VCaP (cell line): ENCODE data around the gene GAK.

Experiments
- H3K27ac ChIP-seq: fragments of 450-650 bp; 2 replicates; pipeline ENCODE4 v1.5.1; 2017
- TF ChIP-seq, protein P1 (sequence below): fragments of 450-650 bp; conservative IDR thresholded peaks from 2 replicates; pipeline ENCODE4 v1.5.1; 2017; ENCODE audit warnings: mild to moderate bottlenecking, moderate library complexity

The GAK gene

DNA sequence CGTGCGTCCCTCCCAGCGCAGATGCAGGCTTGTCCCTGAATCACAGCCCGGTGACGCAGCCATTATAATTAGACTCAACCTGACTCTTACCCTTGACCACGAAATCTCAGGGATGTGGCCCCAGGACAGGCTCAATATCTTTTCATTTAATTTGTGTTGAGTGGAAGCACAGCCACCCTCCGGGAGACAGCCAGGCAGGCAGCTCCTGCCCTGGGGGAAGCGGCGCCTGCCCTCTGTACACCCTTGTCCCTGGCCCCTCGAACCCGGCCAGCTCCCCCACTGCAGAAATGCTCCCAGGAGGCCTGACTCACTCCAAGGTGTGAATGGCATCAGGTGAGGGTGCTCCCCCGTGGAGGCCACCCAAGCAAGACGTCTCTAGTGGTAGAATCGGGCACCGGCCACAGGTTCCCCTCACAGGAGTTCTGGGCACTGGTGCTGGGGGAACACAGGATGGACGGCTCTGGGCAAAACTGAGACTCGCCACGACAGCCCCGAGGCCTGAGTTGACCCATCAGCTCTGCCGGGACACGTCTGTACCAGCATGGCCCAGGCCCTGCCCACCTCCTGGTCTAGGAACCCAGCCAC is 108.8 kb downstream of the GAK start:
- TF ChIP-seq, protein P1, sequence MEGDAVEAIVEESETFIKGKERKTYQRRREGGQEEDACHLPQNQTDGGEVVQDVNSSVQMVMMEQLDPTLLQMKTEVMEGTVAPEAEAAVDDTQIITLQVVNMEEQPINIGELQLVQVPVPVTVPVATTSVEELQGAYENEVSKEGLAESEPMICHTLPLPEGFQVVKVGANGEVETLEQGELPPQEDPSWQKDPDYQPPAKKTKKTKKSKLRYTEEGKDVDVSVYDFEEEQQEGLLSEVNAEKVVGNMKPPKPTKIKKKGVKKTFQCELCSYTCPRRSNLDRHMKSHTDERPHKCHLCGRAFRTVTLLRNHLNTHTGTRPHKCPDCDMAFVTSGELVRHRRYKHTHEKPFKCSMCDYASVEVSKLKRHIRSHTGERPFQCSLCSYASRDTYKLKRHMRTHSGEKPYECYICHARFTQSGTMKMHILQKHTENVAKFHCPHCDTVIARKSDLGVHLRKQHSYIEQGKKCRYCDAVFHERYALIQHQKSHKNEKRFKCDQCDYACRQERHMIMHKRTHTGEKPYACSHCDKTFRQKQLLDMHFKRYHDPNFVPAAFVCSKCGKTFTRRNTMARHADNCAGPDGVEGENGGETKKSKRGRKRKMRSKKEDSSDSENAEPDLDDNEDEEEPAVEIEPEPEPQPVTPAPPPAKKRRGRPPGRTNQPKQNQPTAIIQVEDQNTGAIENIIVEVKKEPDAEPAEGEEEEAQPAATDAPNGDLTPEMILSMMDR = no peak
- no peak overlapping the region for H3K27ac ChIP-seq

- TF ChIP-seq, protein P1 = no peak
- no peak overlapping the region for H3K27ac ChIP-seq
These were observed 109.5 kb downstream of the GAK start for GRCh38 chr4:822361-823175.

DNA sequence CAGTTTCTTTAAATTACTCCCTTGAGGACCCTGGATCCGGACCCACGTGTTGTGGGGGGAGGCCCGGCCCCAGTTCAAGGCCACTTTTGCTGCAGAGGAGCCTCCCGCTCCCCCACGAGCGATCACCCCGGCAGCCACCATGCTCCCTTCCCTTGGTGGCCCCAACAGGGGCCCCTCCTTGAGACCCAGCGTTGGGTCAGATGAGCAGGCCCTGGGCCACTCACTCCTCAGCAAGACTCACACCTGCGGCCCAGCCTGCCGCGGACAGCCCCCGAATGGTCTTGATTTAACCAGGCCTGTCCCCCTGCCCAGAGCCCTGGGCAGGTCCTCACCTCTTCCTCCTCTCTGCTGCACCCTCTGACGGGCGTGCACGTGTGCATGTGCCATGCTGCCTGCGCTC is 110.5 kb downstream of the GAK start:
- no peak overlapping the region for H3K27ac ChIP-seq
- TF ChIP-seq, protein P1 = no peak

DNA sequence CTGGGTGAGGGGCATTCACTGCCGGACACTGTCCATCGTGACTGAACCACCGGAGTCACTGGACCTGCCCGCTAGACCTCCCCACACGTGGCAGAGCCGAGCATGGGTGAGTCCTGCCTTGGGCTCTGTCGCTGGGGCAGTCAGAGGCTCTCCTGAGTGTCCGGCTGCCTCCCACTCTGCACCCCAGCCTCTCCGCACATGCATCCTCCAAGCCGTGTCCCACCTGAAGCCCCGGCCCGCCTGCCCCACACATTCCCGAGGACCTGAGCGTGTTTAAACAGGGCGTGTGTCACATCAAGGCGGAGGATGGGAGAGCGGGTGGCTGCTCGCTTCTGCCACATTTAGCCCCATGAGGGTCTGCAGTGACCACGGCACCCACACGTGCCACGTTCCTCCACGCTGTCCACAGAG is 110.9 kb downstream of the GAK start:
- TF ChIP-seq, protein P1 = no peak

GRCh38 chr4:820230-821172 is 111.6 kb downstream of the GAK start:
- no peak overlapping the region for H3K27ac ChIP-seq
- TF ChIP-seq, protein P1 = no peak

More for the DNA sequence above, 110.9 kb downstream of the GAK start:
- no peak overlapping the region for H3K27ac ChIP-seq

GRCh38 chr4:819401-820229 is 112.5 kb downstream of the GAK start:
- TF ChIP-seq, protein P1 = no peak
- no peak overlapping the region for H3K27ac ChIP-seq
